HCT116 (cell line): ENCODE data around the gene MAGEF1. TPM values are rescaled to one million over a fixed set of nuclear protein-coding genes. Genes with fewer than 3 reads are reported as not detected.

Experiments
- ATAC-seq: fragments of 200-7000 bp; cut with Tn5 transposase; 2 replicates; pipeline ENCODE4 v1.9.1; 2020; ENCODE audit warnings: mild to moderate bottlenecking, moderate library complexity
- BruUV-seq: library from RNA; stranded (reverse); fragments of 400-500 nt; replicated peaks from 2 replicates; lab custom pipeline; 2021; lab: Mats Ljungman, UMichigan
- CTCF ChIA-PET: fragments of 300-600 bp; sonication (Branson Sonifier 250); formaldehyde crosslinking; loops from one replicate; lab custom pipeline; 2021; ENCODE audit warnings: antibody characterized with exemption; lab: Charles Lee
- POLR2A ChIA-PET: fragments of 300-600, 350-600 bp; sonication (Branson Sonifier 250); formaldehyde crosslinking; loops from one replicate; lab custom pipeline; 2021; ENCODE audit warnings: antibody characterized with exemption; lab: Charles Lee
- RAD21 ChIA-PET, 2 experiments: fragments of 300-600 bp; sonication (Branson Sonifier 250); formaldehyde crosslinking; loops; one replicate each; lab custom pipeline; 2023; ENCODE audit warnings: low total read pairs in 2 of 2; ENCODE audit not compliant: uncharacterized antibody in 2 of 2, unreplicated experiment in 2 of 2, low non-redundant PET in 1 of 2; lab: Charles Lee
- DNase-seq: peaks from one replicate; pipeline ENCODE4 v3.0.0-alpha.2; 2010; ENCODE audit warnings: low read depth, low spot score
- H2AFZ ChIP-seq: fragments of 200-600 bp; shearing (Covaris generic), sonication (generic); 2 replicates; pipeline ENCODE4 v1.6.1; 2017; ENCODE audit warnings: low read depth, mixed run types, mixed read lengths, antibody characterized with exemption, low read length; ENCODE audit not compliant: poor library complexity, severe bottlenecking
- H3K27ac ChIP-seq: 2 replicates; pipeline ENCODE4 v1.5.1; 2012; ENCODE audit warnings: low read depth, low read length
- H3K27me3 ChIP-seq: fragments of 200-600 bp; sonication (generic); 2 replicates; pipeline ENCODE4 v1.6.1; 2016; ENCODE audit warnings: mixed run types, low read length, mixed read lengths; ENCODE audit not compliant: insufficient read depth
- H3K36me3 ChIP-seq, 2 experiments: fragments of 200-500 bp in 1 of 2; fragments of 200-600 bp in 1 of 2; sonication (Bioruptor generic) in 1 of 2; sonication (generic) in 1 of 2; 2 replicates each; pipeline versions ENCODE4 v1.5.1 to v1.6.1; 2014 to 2016; ENCODE audit warnings: low read length in 2 of 2, inconsistent platforms in 1 of 2, mixed read lengths in 1 of 2, mixed run types in 1 of 2; ENCODE audit not compliant: insufficient read depth in 2 of 2, control insufficient read depth in 1 of 2
- H3K4me1 ChIP-seq, 2 experiments: fragments of 200-600 bp in 1 of 2; sonication (generic) in 1 of 2; 2 replicates each; pipeline versions ENCODE4 v1.5.1 to v1.6.1; 2012 to 2017; ENCODE audit warnings: low read length in 2 of 2, inconsistent platforms in 1 of 2, mild to moderate bottlenecking in 1 of 2, mixed read lengths in 1 of 2, mixed run types in 1 of 2, moderate library complexity in 1 of 2; ENCODE audit not compliant: insufficient read depth in 2 of 2, control insufficient read depth in 1 of 2
- H3K4me2 ChIP-seq: fragments of 200-600 bp; sonication (generic); 2 replicates; pipeline ENCODE4 v1.6.1; 2017; ENCODE audit warnings: mixed run types, low read length, mixed read lengths
- H3K4me3 ChIP-seq, 2 experiments: fragments of 200-600 bp in 1 of 2; sonication (generic) in 1 of 2; replicated peaks in 1 of 2; 2 replicates each; pipeline ENCODE4 v1.5.1; 2011 to 2016; ENCODE audit warnings: low read length in 2 of 2, control low read depth in 1 of 2, low read depth in 1 of 2, mild to moderate bottlenecking in 1 of 2, mixed read lengths in 1 of 2, mixed run types in 1 of 2
- H3K79me2 ChIP-seq: fragments of 200-600 bp; sonication (generic); 2 replicates; pipeline ENCODE4 v1.6.1; 2017; ENCODE audit warnings: mild to moderate bottlenecking, mixed run types, low read length, moderate library complexity, mixed read lengths; ENCODE audit not compliant: insufficient read depth
- H3K9ac ChIP-seq: fragments of 200-600 bp; sonication (generic); 2 replicates; pipeline ENCODE4 v1.6.1; 2016; ENCODE audit warnings: low read length, mixed read lengths
- H3K9me2 ChIP-seq: fragments of 200-600 bp; sonication (generic), shearing (Covaris generic); 2 replicates; pipeline ENCODE4 v1.6.1; 2017; ENCODE audit warnings: mixed run types, mild to moderate bottlenecking, moderate library complexity; ENCODE audit not compliant: insufficient read depth
- H3K9me3 ChIP-seq, 2 experiments: fragments of 200-500 bp in 1 of 2; fragments of 200-600 bp in 1 of 2; sonication (Bioruptor generic) in 1 of 2; sonication (generic) in 1 of 2; 2 replicates each; pipeline ENCODE4 v1.6.1; 2014 to 2017; ENCODE audit warnings: low read length in 2 of 2, mixed read lengths in 2 of 2, inconsistent platforms in 1 of 2, low read depth in 1 of 2, mild to moderate bottlenecking in 1 of 2, mixed run types in 1 of 2, moderate library complexity in 1 of 2; ENCODE audit not compliant: control insufficient read depth in 1 of 2, insufficient read depth in 1 of 2
- H4K20me1 ChIP-seq: fragments of 200-600 bp; sonication (generic), shearing (Covaris generic); 2 replicates; pipeline ENCODE4 v1.6.1; 2017; ENCODE audit warnings: mixed run types, mild to moderate bottlenecking, moderate library complexity; ENCODE audit not compliant: insufficient read depth
- CTCF ChIP-seq, 3 experiments: fragments of 200-600 bp in 1 of 3; sonication (generic) in 1 of 3; IDR thresholded peaks in 2 of 3; conservative IDR thresholded peaks in 1 of 3; 2 replicates each; pipeline ENCODE4 v1.5.1; 2012 to 2017; ENCODE audit warnings: low read depth in 2 of 3, low read length in 2 of 3, antibody characterized with exemption in 1 of 3, borderline replicate concordance in 1 of 3, control low read depth in 1 of 3, mild to moderate bottlenecking in 1 of 3, mixed read lengths in 1 of 3, mixed run types in 1 of 3, moderate library complexity in 1 of 3; ENCODE audit not compliant: insufficient read depth in 1 of 3
- EZH2phosphoT487 ChIP-seq: fragments of 200-600 bp; IDR thresholded peaks from 2 replicates; pipeline ENCODE4 v1.6.1; 2018; ENCODE audit warnings: antibody characterized with exemption, borderline replicate concordance
- MAX ChIP-seq: IDR thresholded peaks from 2 replicates; pipeline ENCODE4 v1.6.1; 2012
- POLR2AphosphoS5 ChIP-seq: IDR thresholded peaks from 2 replicates; pipeline ENCODE4 v1.6.1; 2011; ENCODE audit warnings: mild to moderate bottlenecking, low read depth, low read length, moderate library complexity
- RAD21 ChIP-seq: IDR thresholded peaks from 2 replicates; pipeline ENCODE4 v1.6.1; 2012; ENCODE audit warnings: low read depth, mild to moderate bottlenecking
- SRF ChIP-seq: IDR thresholded peaks from 2 replicates; pipeline ENCODE4 v1.6.1; 2012; ENCODE audit warnings: low read depth
- YY1 ChIP-seq: IDR thresholded peaks from 2 replicates; pipeline ENCODE4 v1.6.1; 2011; ENCODE audit warnings: low read length, low read depth, moderate library complexity, mild to moderate bottlenecking; ENCODE audit not compliant: insufficient replicate concordance; ENCODE audit errors: extremely low read depth
- ZBTB33 ChIP-seq: IDR thresholded peaks from 2 replicates; pipeline ENCODE4 v1.6.1; 2011; ENCODE audit warnings: mild to moderate bottlenecking, low read length, moderate library complexity; ENCODE audit not compliant: insufficient replicate concordance; ENCODE audit errors: extremely low read depth
- intact Hi-C: fragments of 100-400 bp; cut with micrococcal nuclease; formaldehyde crosslinking; loops from 2 replicates; pipeline ENCODE4 v1.10.0; 2022
- total RNA-seq: library from RNA; stranded (reverse); gene quantifications from one replicate; pipeline ENCODE4 v1.2.1, GENCODE V29; 2021; ENCODE audit not compliant: unreplicated experiment

The MAGEF1 gene
- total RNA-seq, 1 experiment from 2014 or later = 44.1 TPM

GRCh38 chr3:184674626-184675025, 37.2 kb downstream of the MAGEF1 start:
- H4K20me1 ChIP-seq = no peaks in the 10 kb centered on the region
- intact Hi-C loops = no loop called here
- POLR2A ChIA-PET = no interaction called here
- H3K4me2 ChIP-seq = no peak overlapping the region
- TF ChIP-seq EZH2phosphoT487 = no peak
- no peak for TF ChIP-seq ZBTB33
- TF ChIP-seq SRF = no peak
- TF ChIP-seq RAD21 = no peak
- no peak for TF ChIP-seq MAX
- TF ChIP-seq POLR2AphosphoS5 = no peak
- TF ChIP-seq CTCF (IDR thresholded peaks at IDR 0.05 in 2 of 3, conservative IDR thresholded peaks at IDR 0.05 in 1 of 3; ENCODE audit: borderline replicate concordance in 1 of 3, insufficient read depth in 1 of 3, low read depth in 2 of 3, low read length in 2 of 3) = no peak
- TF ChIP-seq YY1 = no peak
- H3K9me2 ChIP-seq = no peaks in the 10 kb centered on the region
- ATAC-seq (no peak), DNase-seq (no peak)
- peaks cover 3% of the 10 kb centered on the region; the same call in 1 of the 2 replicates for H3K27me3 ChIP-seq
- no peaks in the 10 kb centered on the region for H3K4me1 ChIP-seq
- no peaks in the 10 kb centered on the region for H3K36me3 ChIP-seq
- no peak overlapping the region for H3K9ac ChIP-seq
- RAD21 ChIA-PET = no interaction called here
- no peaks in the 10 kb centered on the region for H3K79me2 ChIP-seq
- no peak overlapping the region for H3K4me3 ChIP-seq
- CTCF ChIA-PET = no interaction called here
- H3K9me3 ChIP-seq = no peaks in the 10 kb centered on the region
- no peak overlapping the region for H3K27ac ChIP-seq
- BruUV-seq = no TSS peak
- no peak overlapping the region for H2AFZ ChIP-seq
